ENCODE data around the gene CATSPER3.

CATSPER3 gene

GRCh38 chr5:134948911-134949310 is 18.8 kb upstream of the CATSPER3 start:
- Histone ChIP-seq H3K27ac (ENCODE audit: low read length) (no peak overlapping the region), H3K27me3 (replicated peaks; ENCODE audit: insufficient read depth, low read length) (no peaks in the 10 kb centered on the region)

GRCh38 chr5:134949316-134949715 is 18.4 kb upstream of the CATSPER3 start:
- H3K27ac ChIP-seq (ENCODE audit: low read length): no peak overlapping the region
- no peak overlapping the region for H3K4me2 ChIP-seq (ENCODE audit: low read depth, low read length)
- H3K27me3 ChIP-seq (replicated peaks; ENCODE audit: insufficient read depth, low read length): no peaks in the 10 kb centered on the region
- no peak overlapping the region for H3K4me3 ChIP-seq (ENCODE audit: low read length)
- H3K36me3 ChIP-seq (replicated peaks; ENCODE audit: insufficient read depth, low read length): no peaks in the 10 kb centered on the region
- H3K9ac ChIP-seq (ENCODE audit: low read length): no peak overlapping the region
- no peak overlapping the region for H2AFZ ChIP-seq (ENCODE audit: low read length)
- H3F3A ChIP-seq (ENCODE audit: insufficient read depth, low read length): no peaks in the 10 kb centered on the region
- TF ChIP-seq CTCF (IDR thresholded peaks at IDR 0.05; ENCODE audit: low read length) (no peak), EZH2phosphoT487 (IDR thresholded peaks at IDR 0.05; ENCODE audit: low read length) (no peak), EZH2 (optimal IDR thresholded peaks at IDR 0.05; ENCODE audit: low read depth, low read length) (no peak)
- H4K20me1 ChIP-seq (ENCODE audit: insufficient read depth, low read length): no peaks in the 10 kb centered on the region
- no peaks in the 10 kb centered on the region; the same call in 1 of the 2 replicates for H3K9me3 ChIP-seq (replicated peaks; ENCODE audit: insufficient read depth, low read length)
- no peaks in the 10 kb centered on the region for H3K4me1 ChIP-seq (ENCODE audit: low read length)
- H3K79me2 ChIP-seq (ENCODE audit: low read length): no peaks in the 10 kb centered on the region
- no peaks in the 10 kb centered on the region for H3K9me2 ChIP-seq (replicated peaks; ENCODE audit: insufficient read depth, low read length)
- no peak for DNase-seq

More at GRCh38 chr5:134948911-134949310, 18.8 kb upstream of the CATSPER3 start:
- Histone ChIP-seq H3K36me3 (replicated peaks; ENCODE audit: insufficient read depth, low read length) (no peaks in the 10 kb centered on the region), H3K4me2 (ENCODE audit: low read depth, low read length) (no peak overlapping the region), H3K9ac (ENCODE audit: low read length) (no peak overlapping the region), H3K9me3 (replicated peaks; ENCODE audit: insufficient read depth, low read length) (no peaks in the 10 kb centered on the region), H3K4me1 (ENCODE audit: low read length) (no peaks in the 10 kb centered on the region), H3K79me2 (ENCODE audit: low read length) (no peaks in the 10 kb centered on the region), H3K9me2 (replicated peaks; ENCODE audit: insufficient read depth, low read length) (no peaks in the 10 kb centered on the region), H3F3A (ENCODE audit: insufficient read depth, low read length) (no peaks in the 10 kb centered on the region), H2AFZ (ENCODE audit: low read length) (no peak overlapping the region), H4K20me1 (ENCODE audit: insufficient read depth, low read length) (no peaks in the 10 kb centered on the region), H3K4me3 (ENCODE audit: low read length) (no peak overlapping the region)
- TF ChIP-seq EZH2 (optimal IDR thresholded peaks at IDR 0.05; ENCODE audit: low read depth, low read length) (no peak), CTCF (IDR thresholded peaks at IDR 0.05; ENCODE audit: low read length) (no peak), EZH2phosphoT487 (IDR thresholded peaks at IDR 0.05; ENCODE audit: low read length) (no peak)
- no peak for DNase-seq

GRCh38 chr5:134957920-134958608 is 9.6 kb upstream of the CATSPER3 start:
- Histone ChIP-seq H3K36me3 (replicated peaks; ENCODE audit: insufficient read depth, low read length) (no peaks in the 10 kb centered on the region), H3F3A (ENCODE audit: insufficient read depth, low read length) (no peaks in the 10 kb centered on the region), H2AFZ (ENCODE audit: low read length) (no peak overlapping the region), H3K4me1 (ENCODE audit: low read length) (no peaks in the 10 kb centered on the region), H3K9me2 (replicated peaks; ENCODE audit: insufficient read depth, low read length) (no peaks in the 10 kb centered on the region), H3K27me3 (replicated peaks; ENCODE audit: insufficient read depth, low read length) (no peaks in the 10 kb centered on the region), H3K9me3 (replicated peaks; ENCODE audit: insufficient read depth, low read length) (no peaks in the 10 kb centered on the region; the same call in 1 of the 2 replicates), H4K20me1 (ENCODE audit: insufficient read depth, low read length) (no peaks in the 10 kb centered on the region), H3K79me2 (ENCODE audit: low read length) (no peaks in the 10 kb centered on the region), H3K27ac (ENCODE audit: low read length) (no peak overlapping the region), H3K4me3 (ENCODE audit: low read length) (no peak overlapping the region), H3K9ac (ENCODE audit: low read length) (no peak overlapping the region), H3K4me2 (ENCODE audit: low read depth, low read length) (no peak overlapping the region)
- DNase-seq: no peak
- TF ChIP-seq CTCF (IDR thresholded peaks at IDR 0.05; ENCODE audit: low read length) (no peak), EZH2phosphoT487 (IDR thresholded peaks at IDR 0.05; ENCODE audit: low read length) (no peak), EZH2 (optimal IDR thresholded peaks at IDR 0.05; ENCODE audit: low read depth, low read length) (no peak)

Data from MM.1S (cell line).